HG03460 (cell line): Measurements from ENCODE around the gene C4orf50.

ENCODE experiments used
- ATAC-seq: cut with Tn5 transposase; IDR thresholded peaks from one replicate; pipeline ENCODE4 v1.9.1; 2021; ENCODE audit not compliant: unreplicated experiment

C4orf50 gene

GRCh38 chr4:5925419-5926200 lies 92.6 kb downstream of the C4orf50 start:
- no peak for ATAC-seq

- ATAC-seq: no peak
Observed at GRCh38 chr4:5924461-5925125, 93.6 kb downstream of the C4orf50 start.

GRCh38 chr4:5923376-5923775 lies 94.9 kb downstream of the C4orf50 start:
- no peak for ATAC-seq

- no peak for ATAC-seq
Observed at GRCh38 chr4:5922556-5922955, 95.7 kb downstream of the C4orf50 start.

- no peak for ATAC-seq
Observed at GRCh38 chr4:5921981-5922380, 96.2 kb downstream of the C4orf50 start.

- no peak for ATAC-seq
Observed at GRCh38 chr4:5921101-5921980, 96.9 kb downstream of the C4orf50 start.

GRCh38 chr4:5919571-5919970 lies 98.7 kb downstream of the C4orf50 start:
- ATAC-seq: no peak

GRCh38 chr4:5919044-5919443 lies 99.2 kb downstream of the C4orf50 start:
- no peak for ATAC-seq

- no peak for ATAC-seq
Observed at GRCh38 chr4:5918331-5918985, 99.8 kb downstream of the C4orf50 start.

- ATAC-seq: no peak
Observed at GRCh38 chr4:5917672-5918071, 100.6 kb downstream of the C4orf50 start.

- no peak for ATAC-seq
Observed at GRCh38 chr4:5916229-5916628, 102.0 kb downstream of the C4orf50 start.

GRCh38 chr4:5913454-5913853 lies 104.8 kb downstream of the C4orf50 start:
- no peak for ATAC-seq

- ATAC-seq: no peak
Observed at GRCh38 chr4:5912614-5913019, 105.6 kb downstream of the C4orf50 start.

GRCh38 chr4:5908876-5909427 lies 109.3 kb downstream of the C4orf50 start:
- ATAC-seq: no peak

GRCh38 chr4:5906191-5906590 lies 112.0 kb downstream of the C4orf50 start:
- ATAC-seq: no peak

- ATAC-seq: no peak
Observed at GRCh38 chr4:5905714-5906113, 112.5 kb downstream of the C4orf50 start.

- no peak for ATAC-seq
Observed at GRCh38 chr4:5900844-5901243, 117.4 kb downstream of the C4orf50 start.

- ATAC-seq: no peak
Observed at GRCh38 chr4:5899881-5900280, 118.3 kb downstream of the C4orf50 start.

- ATAC-seq: no peak
Observed at GRCh38 chr4:5899396-5899795, 118.8 kb downstream of the C4orf50 start.

GRCh38 chr4:5897674-5898073 lies 120.6 kb downstream of the C4orf50 start:
- ATAC-seq: no peak

GRCh38 chr4:5895287-5895686 lies 122.9 kb downstream of the C4orf50 start:
- no peak for ATAC-seq
